NCI-H345 treated with DMSO at 0.1 percent for 48 hours (cell line): ENCODE results near the gene KIAA1328.
"Not testable (repeated sequence)": the region's sequence is repeated elsewhere in the genome, so short reads cannot be mapped to it uniquely, and the experiment has no call there.

Source experiments
- DNase-seq: peaks from one replicate; lab custom pipeline; 2025; ENCODE audit not compliant: unreplicated experiment; lab: John Stamatoyannopoulos, UW

KIAA1328 gene

DNA sequence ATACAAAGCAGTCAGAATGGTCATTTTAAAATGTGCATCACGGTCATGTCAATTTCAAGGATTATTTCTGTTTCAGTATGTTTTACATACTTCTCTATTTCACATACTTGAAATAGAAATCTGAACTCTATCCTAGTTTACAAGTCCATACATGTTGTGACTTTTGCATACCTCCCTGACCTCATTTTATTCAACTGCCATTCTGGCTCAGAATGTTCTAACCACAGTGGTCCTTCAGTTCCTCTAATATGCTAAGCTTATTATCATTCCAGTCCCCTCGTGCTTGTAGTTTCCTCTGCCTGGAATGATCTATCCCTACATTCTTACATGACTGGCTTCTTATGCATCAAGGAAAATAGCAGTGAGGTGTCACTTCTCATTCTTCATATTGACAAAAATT, 295.6 kb downstream of the KIAA1328 start:
- DNase-seq = no peak

DNA sequence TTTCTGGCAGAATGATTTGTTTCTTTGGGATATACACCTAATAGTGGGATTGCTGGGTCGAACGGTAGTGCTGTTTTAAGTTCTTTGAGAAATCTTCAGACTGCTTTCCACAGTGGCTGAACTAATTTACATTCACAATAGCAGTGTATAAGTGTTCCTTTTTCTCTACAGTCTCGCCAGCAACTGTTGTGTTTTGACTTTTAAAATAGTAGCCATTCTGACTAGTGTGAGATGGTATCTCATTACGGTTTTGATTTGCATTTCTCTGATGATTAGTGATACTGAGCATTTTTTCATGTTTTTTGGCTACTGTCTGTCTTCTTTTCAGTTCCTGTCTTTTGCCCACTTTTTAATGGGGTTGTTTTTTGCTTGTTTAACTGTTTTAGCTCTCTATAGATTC, 306.2 kb downstream of the KIAA1328 start:
- no peak for DNase-seq

DNA sequence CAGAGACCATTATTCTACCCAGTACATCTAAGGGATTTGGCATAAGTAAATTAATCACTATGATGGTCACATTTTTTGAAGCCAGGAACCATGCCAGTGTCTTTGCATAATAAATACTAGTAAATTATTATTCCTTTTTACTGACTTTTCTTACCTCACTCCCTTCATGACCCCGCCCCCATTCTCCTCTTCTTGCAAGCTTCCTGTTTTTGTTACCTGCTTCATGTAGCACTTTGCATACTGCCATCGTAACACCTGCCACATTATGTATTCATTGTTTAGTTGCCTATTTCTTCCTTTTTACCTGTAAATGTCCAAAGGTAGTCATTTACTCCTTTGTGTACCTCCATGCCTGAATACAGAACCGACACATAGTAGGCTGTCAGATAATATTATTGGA, 309.5 kb downstream of the KIAA1328 start:
- DNase-seq = no peak

DNA sequence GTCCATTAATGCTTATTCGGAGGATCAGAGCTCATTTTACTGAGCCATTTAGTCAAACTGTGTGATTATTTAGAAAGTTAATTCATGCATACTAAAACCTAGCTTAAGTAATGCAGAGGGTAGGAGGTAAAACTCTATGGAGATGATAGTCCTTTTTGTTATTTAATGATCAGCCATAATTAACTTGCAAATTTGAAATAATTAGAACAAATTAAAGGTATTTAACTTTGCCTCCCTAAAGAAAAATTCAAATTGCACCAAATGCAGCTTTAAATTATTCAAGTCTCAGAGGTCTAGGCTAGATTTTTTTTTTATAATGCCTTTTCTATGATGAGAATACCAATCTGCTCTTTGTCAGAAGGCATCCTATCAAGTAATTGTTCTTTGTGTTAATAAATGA, 310.9 kb downstream of the KIAA1328 start:
- DNase-seq = no peak

DNA sequence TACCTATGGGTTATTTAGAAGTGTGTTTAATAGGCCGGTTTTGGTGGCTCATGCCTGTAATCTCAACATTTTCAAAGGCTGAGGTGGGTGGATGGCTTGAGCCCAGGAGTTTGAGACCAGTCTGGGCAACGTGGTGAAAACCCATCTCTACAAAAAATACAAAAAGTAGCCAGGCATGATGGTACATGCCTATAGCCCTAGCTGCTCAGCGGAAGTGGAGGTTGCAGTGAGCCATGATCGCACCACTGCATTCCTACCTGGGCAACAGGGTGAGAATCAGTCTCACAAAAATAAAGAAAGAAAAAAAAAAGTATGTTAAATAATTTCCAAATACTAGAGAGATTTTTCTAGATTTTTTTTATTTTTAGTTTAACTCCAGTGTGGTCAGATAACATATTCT, 316.0 kb downstream of the KIAA1328 start:
- no peak for DNase-seq

DNA sequence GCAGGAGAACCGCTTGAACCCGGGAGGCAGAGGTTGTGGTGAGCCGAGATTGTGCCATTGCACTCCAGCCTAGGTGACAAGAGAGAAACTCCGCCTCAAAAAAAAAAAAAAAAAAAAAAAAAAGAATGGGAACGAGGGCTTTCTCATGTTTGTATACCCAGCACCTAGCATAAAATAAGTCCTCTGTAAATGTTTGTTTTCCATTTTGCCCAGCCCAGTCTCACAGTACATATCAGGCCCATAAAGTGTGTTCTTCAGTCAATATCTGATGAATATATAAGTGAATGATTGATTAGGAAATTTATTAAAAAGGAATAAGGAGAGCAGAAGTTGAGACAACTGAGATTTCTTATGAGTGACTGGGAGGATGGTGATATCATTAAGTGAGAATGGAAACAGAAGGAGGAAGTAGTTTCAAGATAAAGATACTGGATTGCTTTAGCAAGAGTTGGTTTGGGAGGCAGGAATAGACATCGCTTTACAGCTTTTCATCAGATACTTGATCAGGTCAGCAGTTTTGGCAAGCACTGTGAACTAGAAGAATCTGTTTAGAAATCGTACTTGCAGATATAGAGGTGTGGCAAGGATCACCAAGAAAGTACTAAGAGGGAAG, 327.5 kb downstream of the KIAA1328 start:
- DNase-seq = no peak

DNA sequence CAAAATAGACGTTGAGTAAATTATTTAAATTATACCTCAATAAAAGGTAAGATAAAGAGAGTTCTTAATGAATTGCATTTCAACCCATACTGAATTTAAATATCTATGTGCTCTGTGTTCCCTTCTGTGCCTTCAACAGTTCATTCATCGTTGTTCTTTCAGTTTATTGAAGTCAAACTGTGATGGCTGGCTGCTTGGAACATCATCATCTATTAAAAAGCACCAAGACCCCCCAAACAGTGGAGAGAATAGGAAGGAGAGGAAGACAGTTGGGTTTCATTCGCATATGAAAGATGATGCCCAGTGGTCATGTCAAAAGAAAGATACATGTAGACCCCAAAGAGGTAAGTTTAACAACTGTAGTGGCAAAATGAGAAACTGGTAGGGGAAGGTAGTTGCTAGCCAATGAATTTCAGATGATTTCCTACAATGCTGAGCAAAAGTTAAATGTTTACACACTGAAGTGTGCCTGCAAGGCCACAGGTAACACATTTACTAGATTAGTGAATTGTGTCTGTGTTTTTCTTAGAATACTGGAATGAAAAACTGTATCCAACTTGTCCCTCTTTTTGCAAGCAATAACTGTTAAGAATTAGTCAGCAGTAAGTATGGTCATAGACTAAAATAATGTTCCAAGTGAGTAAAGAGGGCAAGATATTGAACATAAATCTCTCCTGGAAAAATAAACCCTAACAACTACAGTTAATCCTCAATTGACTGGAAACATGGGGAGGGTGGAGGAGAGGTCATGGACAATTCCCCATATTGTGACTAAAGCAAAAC, 331.3 kb downstream of the KIAA1328 start:
- no peak for DNase-seq

DNA sequence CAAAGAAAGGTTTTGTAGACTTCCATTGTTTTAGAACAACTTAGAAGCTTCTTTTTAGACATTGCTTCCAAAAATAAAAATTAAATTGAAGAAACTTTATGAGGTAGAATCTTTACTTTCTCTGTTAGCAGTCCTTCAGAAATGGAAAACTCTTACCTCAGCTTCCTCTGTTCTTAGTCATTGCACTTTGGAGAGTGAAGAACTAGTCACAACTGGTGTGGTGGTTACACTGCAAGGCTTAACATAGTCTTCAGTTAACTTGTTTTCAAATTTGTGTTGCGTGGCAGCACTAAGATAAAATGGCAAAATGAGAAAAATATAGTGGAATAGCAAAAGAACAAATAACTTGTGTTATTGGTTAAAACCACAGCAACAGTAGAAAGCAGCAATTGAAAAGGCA, 332.6 kb downstream of the KIAA1328 start:
- DNase-seq = no peak

DNA sequence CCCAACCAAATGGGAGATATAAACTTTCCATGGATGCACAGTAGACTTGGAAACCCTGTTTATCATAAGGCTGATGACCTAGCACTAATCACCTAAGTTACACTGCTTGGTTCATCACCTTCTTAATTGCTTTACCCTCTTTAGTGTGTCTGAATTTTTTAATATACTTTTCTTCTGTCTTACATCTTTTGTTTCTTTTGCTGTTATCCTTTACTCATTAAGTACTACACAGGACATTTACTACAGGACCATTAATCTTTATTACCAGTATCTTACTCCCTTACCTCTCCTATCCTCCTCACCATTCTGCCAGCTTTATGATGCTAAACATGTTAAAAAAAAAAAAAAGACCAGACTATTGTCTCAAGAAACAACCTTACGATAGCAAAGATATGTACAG, 333.6 kb downstream of the KIAA1328 start:
- no peak for DNase-seq

DNA sequence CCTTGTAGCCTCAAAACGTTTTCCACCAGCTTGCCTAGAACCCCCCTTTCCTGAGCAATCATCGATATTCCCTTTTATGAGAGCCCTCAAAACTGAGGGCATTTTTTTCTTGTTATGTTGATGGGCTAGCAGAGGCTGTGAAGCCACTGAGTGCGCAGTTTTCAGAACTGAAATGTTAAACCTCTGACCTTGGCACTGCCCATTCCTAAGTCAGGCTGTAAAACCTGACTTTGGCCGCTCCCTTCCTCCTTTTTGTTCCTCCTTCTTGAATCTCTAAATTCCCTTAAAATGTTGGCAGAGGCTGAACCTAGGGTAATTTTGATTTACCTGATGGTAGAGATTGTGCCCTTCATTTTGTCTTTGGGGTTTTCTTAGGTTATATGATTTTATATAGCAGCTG, 334.2 kb downstream of the KIAA1328 start:
- no peak for DNase-seq

DNA sequence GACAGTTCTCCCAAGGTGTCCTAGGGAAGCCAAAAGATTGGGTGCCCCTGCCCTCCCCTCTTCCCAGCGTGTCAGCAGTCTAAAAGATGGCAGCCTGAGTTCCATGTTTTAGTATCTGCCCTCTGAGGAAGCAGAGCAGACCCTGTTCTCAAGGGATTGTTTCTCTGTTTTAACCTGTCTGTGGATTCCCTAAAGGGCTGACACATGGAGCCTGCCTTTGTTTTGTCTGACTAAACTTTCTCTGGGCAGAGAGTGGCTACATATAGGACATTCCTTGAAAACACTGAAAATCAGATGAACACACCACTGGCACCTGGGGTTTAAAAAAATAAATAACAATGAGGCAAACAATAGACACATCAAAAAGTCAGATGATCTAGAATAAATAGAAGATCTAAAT, 337.6 kb downstream of the KIAA1328 start:
- no peak for DNase-seq

DNA sequence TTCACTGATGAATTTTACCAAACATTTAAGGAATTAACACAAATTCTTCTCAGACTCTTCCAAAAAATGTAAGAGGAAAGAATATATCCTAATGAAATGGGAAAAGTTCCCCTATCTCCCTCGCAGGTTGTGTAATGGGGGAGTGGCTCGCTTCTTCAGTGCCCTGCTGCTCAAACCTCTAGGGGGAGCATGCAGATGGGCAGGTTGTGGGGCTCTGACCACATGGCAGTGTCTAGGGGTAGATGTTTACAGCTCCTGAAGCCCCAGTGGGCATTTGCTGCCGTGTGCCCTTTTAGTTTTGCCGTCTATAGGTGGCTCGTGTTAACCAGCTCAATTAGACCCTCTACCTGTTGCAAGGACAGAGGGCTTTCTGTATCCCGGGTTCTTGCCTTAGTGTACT, 338.0 kb downstream of the KIAA1328 start:
- DNase-seq = not testable (repeated sequence)

DNA sequence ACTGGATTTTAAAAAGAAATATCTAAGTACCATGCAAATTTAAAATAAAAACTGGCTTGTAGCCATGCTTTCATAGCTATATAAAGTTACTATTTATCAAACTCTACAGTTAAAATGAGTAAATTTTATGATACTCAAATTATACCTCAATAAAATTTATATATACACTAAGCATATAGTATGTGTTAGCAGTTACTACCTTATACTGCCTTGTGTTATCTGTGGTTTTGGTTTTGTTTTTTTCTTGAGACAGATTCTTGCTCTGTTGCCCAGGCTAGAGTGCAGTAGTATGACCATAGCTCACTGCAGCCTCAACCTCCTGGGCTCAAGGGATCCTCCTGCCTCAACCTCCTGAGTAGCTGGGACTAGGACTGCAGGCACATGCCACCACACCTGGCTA, 342.1 kb downstream of the KIAA1328 start:
- no peak for DNase-seq

DNA sequence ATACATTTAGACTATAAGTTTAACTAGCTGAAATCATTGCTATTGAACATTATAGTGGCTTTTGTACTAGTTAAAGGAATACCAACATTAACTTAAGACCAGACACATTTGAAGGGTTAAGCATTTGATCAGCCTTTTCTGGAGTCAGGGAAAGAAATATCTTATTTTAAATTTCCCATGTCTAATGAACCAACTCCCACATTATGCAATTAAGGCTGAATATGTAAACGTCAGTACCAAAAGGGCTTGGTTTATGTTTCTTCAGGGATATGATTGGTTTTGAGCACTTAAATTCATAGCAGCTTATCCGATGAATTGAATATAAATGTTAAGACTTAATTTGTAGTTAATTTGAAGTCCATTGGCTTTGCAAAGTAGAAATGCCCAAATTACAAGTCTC, 344.5 kb downstream of the KIAA1328 start:
- DNase-seq = no peak

DNA sequence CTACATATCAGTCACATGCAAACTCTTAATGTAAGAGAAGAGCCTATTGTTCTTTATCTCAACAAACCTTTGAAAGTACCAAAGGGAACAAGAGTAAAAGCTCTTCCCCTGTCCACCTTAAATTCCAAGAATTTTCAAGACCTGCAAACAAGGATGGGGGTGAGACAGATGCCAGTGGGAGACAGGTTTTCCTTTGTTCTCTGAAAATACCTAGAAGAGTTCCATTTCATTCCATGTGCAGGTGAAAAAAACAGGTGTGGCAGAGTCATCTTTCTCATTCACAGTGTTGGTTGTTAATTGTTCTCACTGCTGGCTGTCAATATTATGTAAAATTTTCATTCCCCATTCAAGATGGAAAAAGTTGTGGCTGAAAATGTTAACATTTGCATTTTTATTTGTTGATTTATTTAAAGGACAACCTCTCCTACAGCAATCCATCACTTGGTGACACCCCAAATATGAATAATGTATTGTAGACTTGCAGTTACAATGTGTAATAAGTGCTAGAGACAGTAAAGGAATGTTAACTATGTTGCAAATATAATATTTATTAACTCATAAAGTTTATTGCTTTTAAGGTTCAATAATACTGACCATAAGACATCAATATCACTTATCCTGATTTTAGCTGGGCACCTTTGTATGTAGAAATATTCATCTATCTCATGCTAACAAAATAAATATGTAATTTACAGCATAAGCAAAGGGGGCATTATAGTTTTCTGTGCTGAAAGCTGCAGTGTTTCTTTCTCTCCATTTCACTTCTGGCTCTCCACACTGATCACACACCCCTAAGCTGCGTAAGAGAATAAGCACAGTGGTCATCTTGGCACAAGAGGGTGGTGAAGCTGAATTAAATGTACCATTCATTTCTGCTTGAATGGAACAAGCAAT, 347.0 kb downstream of the KIAA1328 start:
- no peak for DNase-seq

DNA sequence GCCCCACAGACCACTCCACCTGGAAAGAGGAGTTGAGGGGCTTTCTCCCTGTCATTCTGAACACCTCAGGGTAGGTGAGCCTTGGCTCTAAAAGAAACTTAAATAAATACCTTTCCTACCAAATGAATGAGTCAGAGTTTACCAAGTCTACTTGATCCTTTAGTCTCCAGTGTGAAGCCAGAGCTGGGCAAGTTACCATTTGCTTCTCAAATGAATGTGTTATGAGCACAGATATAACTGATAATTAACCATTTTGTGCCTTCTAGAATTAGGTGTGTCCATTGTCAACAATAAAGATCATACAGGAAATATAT, 347.7 kb downstream of the KIAA1328 start:
- no peak for DNase-seq

DNA sequence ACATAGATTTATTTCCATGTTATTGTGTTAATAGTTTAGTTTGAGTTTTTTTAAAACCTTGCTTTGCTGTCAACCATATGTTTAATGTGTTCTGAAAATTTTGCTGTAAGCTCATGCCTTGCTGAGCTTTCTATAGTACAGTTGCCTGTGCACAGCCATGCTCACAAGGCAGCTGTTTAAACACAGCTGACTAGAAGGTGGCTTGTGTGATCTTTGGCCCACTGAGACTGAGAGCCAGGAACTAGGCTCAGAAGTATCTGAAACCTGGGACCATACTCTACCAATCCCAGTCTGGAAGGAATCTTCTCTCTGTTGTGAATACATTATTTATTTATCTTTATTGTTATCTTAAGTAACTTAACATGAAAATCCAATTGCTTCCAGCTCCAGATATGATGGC, 350.5 kb downstream of the KIAA1328 start:
- DNase-seq = peak; percentile 52

DNA sequence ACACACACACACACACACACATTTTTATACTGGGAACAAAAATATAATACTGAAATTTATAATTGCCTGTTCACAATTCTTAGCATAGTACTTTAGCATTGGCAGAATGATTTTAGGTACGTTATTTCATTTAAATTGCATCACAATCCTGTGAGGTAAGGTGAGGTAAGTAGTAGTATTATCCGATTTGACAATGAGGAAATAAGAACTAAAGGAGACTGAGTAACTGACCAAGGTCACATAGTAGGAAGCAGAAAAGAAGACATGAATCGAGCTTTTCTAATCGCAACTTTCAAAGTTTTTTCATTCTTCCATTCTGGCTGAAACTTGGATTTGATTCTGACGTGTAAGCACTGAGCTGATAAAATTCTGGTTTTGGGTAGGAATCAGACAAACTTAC, 351.2 kb downstream of the KIAA1328 start:
- DNase-seq = no peak

DNA sequence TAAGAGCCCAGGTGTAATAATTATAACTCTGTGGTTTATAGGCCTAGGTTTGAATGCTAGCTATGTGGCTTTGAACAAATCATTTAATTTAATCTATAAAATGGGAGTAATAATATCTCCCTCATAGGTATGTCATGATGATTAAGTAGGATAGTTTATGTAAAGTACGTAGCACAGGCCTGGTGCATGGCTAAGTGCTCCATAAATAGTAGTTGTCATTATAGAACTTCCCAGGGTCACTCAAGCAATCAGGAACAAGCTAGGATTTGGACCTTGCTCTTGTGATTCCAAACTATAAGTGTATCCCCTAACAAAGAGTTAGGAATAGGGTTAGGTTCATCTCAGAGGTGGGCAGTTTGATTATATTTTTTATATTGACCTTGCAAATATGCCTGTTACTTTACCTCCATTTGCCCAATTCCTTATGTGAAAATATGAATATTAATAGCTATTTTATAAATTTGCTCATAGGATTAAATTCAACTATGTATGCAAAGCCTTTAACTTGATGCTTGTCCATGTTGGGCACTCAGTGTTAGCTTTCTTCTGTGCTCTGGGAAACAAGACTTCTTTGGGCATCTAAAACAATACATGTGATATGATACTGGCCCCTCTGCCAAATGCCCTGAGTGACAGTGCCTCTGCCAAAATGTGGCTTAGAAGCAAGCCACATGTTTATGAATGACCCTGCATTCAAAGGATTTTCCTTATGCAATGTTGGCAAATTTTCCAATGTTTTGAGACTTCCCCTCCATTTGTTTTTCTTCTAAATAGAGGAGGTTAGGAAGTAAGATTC, 353.6 kb downstream of the KIAA1328 start:
- DNase-seq = no peak

DNA sequence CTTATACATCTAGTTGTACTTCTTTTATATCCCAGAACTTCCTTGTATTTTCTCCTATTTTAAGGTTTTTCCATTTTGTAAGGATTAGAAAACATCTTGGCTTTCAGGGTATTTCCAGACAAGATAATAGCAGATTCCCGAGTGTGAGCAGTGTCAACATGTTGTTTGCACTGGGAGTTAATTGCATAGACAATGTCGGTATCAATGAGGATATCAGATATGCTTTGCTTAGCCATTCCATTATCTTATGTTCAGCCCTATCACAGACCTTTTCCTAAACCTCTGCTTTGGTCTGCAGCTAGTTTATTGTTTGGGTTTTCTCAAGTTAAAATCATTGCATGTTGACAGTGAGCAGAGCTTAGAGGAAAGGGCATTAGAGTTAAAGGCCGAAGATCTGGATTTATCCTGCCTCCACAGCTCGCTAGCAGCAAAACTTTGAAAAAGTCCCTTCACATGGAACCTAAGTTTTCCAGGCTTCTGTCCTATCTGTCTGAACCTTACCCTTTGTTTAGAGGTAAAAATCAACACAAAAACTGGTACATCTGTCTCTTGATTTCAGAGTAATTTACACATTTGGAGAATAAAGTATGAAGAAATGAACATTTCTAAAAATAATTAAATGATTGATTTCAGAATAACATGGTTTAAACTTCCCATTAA, 355.4 kb downstream of the KIAA1328 start:
- no peak for DNase-seq
